Psoas muscle (tissue), 8 donors: ENCODE results near the gene ASB15. TPM values are rescaled to one million over a fixed set of nuclear protein-coding genes. Genes with fewer than 3 reads are reported as not detected.

Source experiments
- ATAC-seq, 4 donors: fragments of 200-7000 bp; cut with Tn5 transposase; one replicate each; pipeline ENCODE4 v1.9.1; 2020; ENCODE audit warnings: moderate library complexity in 3 of 4, mild to moderate bottlenecking in 2 of 4
- DNase-seq, 2 donors: peaks; one replicate each; pipeline ENCODE4 v3.0.0-alpha.2; 2020
- H3K27ac ChIP-seq: fragments of 200-600 bp; one replicate; pipeline ENCODE4 v1.8.0; 2022
- H3K27me3 ChIP-seq, 3 donors: fragments of 200-600 bp in 1 of 3; one replicate each; pipeline versions ENCODE4 v1.6.1 to v1.8.0; 2013 to 2022; ENCODE audit warnings: low read length in 2 of 3, mild to moderate bottlenecking in 2 of 3, moderate library complexity in 1 of 3; ENCODE audit not compliant: insufficient read depth in 3 of 3
- H3K36me3 ChIP-seq, 2 donors: fragments of 200-600 bp in 1 of 2; one replicate each; pipeline versions ENCODE4 v1.6.1 to v1.8.0; 2013 to 2022; ENCODE audit warnings: low read depth in 1 of 2, mild to moderate bottlenecking in 1 of 2, moderate library complexity in 1 of 2; ENCODE audit not compliant: insufficient read depth in 1 of 2
- H3K4me1 ChIP-seq: fragments of 200-600 bp; one replicate; pipeline ENCODE4 v1.8.0; 2022
- H3K4me3 ChIP-seq: fragments of 200-600 bp; one replicate; pipeline ENCODE4 v1.8.0; 2022; ENCODE audit warnings: mild to moderate bottlenecking
- H3K9me3 ChIP-seq: fragments of 200-600 bp; one replicate; pipeline ENCODE4 v1.8.0; 2022
- CTCF ChIP-seq: fragments of 200-600 bp; IDR thresholded peaks from one replicate; pipeline ENCODE4 v1.8.0; 2022; ENCODE audit warnings: antibody characterized with exemption
- WGBS, 3 donors: extraction: QIAGEN DNeasy Blood & Tissue Kit; methylation state at CpG; one replicate each; pipeline versions ENCODE4 v1.1.6 to v1.1.7; 2013; 5-methylcytosine and 5-hydroxymethylcytosine counted together
- intact Hi-C, 2 donors: fragments of 100-400 bp; cut with DNase I; formaldehyde crosslinking; loops; one replicate each; pipeline versions ENCODE4 v1.11.0 to v1.14.2; 2022
- polyA plus RNA-seq, 3 donors: library from polyadenylated mRNA; stranded (reverse); fragments of 200-250 nt; gene quantifications; one replicate each; pipeline ENCODE4 v1.2.3, GENCODE V29; 2013
- total RNA-seq, 4 donors: library from RNA; stranded (reverse); fragmentation: NEBNext Ultra II Directional in 2 of 4; extraction: Animal tissue kit (Norgen Biotek cat#: 25700) in 2 of 4; gene quantifications; one replicate each; pipeline versions ENCODE4 v1.2.1 to v1.2.4, GENCODE V29; 2021 to 2023
- donor health status: healthy with polysubstance abuse.
- donor health status: DM: no; HTN: no; CAD: no; lungs with moderate emphysema.
- donor health status: Bipolar disorder and iron deficiency.
- donor health status: healthy.
- donor health status: DM: yes; HTN: yes; CAD: no.
- donor health status: DM: no; HTN: no; CAD: no.
- donor health status: DM: no; HTN: no; CAD: no.
- donor health status: DM: yes; HTN: yes; CAD: no.

ASB15 gene
- total and polyA plus RNA-seq, 7 donors, result 0.12 to 23.6 (median 10.3) TPM

GRCh38 chr7:123635551-123636359, 34.1 kb downstream of the ASB15 start:
- DNase-seq (no peak), ATAC-seq (peak; percentile 54 to 84 (median 72))
- intact Hi-C loops, result loop anchor here (2.0 to 10.0 kb wide), 6 partner anchors 33 to 67 kb away; partner anchors contain the start of gene ASB15 (in 1 of the 2)
- no peaks in the 10 kb centered on the region for H3K9me3 ChIP-seq
- 44 to 49% (median 46%) methylated on average over 4 of the region's 4 CpGs for WGBS, 3 donors
- peak overlapping the region; percentile 69 for H3K27ac ChIP-seq
- no peaks in the 10 kb centered on the region for H3K36me3 ChIP-seq
- peak; percentile 75 for TF ChIP-seq CTCF
- H3K27me3 ChIP-seq, result no peaks in the 10 kb centered on the region
- H3K4me3 ChIP-seq, result no peak overlapping the region
- peaks cover 50% of the 10 kb centered on the region for H3K4me1 ChIP-seq

- Histone ChIP-seq H3K27me3 (no peaks in the 10 kb centered on the region), H3K4me3 (peak overlapping the region; percentile 15), H3K36me3 (no peaks in the 10 kb centered on the region), H3K4me1 (peaks cover 58% of the 10 kb centered on the region), H3K27ac (peak overlapping the region; percentile 69), H3K9me3 (no peaks in the 10 kb centered on the region)
- DNase-seq (no peak), ATAC-seq (peak in 1 of 4 donors; percentile 31)
- WGBS, 3 donors, result 29 to 48% (median 38%) methylated on average over 3 of the region's 3 CpGs
- TF ChIP-seq CTCF, result peak; percentile 20
- intact Hi-C loops, result loop anchor here (5.0 to 10.0 kb wide), 5 partner anchors 35 to 65 kb away; partner anchors contain the start of gene ASB15 (in 1 of the 2)
Measured at GRCh38 chr7:123637203-123637602, 35.6 kb downstream of the ASB15 start.

- Histone ChIP-seq H3K36me3 (no peaks in the 10 kb centered on the region), H3K4me3 (no peak overlapping the region), H3K9me3 (no peaks in the 10 kb centered on the region), H3K27ac (peak overlapping the region; percentile 69), H3K27me3 (no peaks in the 10 kb centered on the region), H3K4me1 (peaks cover 65% of the 10 kb centered on the region)
- WGBS, 3 donors, result 77 to 82% (median 79%) methylated on average over 2 of the region's 2 CpGs
- no peak for TF ChIP-seq CTCF
- ATAC-seq (no peak), DNase-seq (no peak)
- intact Hi-C loops, result loop anchor here (2.0 to 10.0 kb wide), 6 partner anchors 36 to 227 kb away; partner anchors contain the start of gene ASB15 (in 1 of the 2)
Measured at GRCh38 chr7:123637878-123638277, 36.3 kb downstream of the ASB15 start.

GRCh38 chr7:123639631-123640030, 38.0 kb downstream of the ASB15 start:
- 27 to 46% (median 27%) methylated on average over 2 of the region's 2 CpGs for WGBS, 3 donors
- H3K4me1 ChIP-seq, result peaks cover 64% of the 10 kb centered on the region
- ATAC-seq, result peak in 3 of 4 donors; percentile 51 to 66 (median 61)
- H3K4me3 ChIP-seq, result peak overlapping the region; percentile 6
- H3K27me3 ChIP-seq, result no peaks in the 10 kb centered on the region
- intact Hi-C loops, result loop anchor here (2.0 to 10.0 kb wide), 6 partner anchors 37 to 225 kb away; partner anchors contain the start of gene ASB15 (in 1 of the 2)
- no peak for TF ChIP-seq CTCF
- no peaks in the 10 kb centered on the region for H3K9me3 ChIP-seq
- H3K36me3 ChIP-seq, result no peaks in the 10 kb centered on the region
- DNase-seq, result no peak
- peak overlapping the region; percentile 69 for H3K27ac ChIP-seq
